Measurements from ENCODE around the gene NEDD4.
"Not testable (repeated sequence)": the region's sequence is repeated elsewhere in the genome, so short reads cannot be mapped to it uniquely, and the experiment has no call there.

DNA sequence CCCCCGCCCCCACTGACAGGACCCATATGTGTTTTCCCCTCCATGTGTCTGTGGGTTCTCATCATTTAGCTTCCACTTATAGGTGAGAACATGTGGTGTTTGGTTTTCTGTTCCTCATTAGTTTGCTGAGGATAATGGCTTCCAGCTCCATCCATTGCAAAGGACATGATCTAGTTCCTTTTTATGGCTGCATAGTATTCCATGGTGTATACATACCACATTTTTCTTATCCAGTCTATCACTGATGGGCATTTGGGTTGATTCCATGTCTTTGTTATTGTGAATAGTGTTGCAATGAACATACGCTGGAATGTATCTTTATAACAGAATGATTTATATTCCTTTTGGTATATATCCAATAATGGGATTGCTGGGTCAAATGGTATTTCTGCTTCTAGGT, 171.7 kb downstream of the NEDD4 start:
- TF ChIP-seq, protein P1, sequence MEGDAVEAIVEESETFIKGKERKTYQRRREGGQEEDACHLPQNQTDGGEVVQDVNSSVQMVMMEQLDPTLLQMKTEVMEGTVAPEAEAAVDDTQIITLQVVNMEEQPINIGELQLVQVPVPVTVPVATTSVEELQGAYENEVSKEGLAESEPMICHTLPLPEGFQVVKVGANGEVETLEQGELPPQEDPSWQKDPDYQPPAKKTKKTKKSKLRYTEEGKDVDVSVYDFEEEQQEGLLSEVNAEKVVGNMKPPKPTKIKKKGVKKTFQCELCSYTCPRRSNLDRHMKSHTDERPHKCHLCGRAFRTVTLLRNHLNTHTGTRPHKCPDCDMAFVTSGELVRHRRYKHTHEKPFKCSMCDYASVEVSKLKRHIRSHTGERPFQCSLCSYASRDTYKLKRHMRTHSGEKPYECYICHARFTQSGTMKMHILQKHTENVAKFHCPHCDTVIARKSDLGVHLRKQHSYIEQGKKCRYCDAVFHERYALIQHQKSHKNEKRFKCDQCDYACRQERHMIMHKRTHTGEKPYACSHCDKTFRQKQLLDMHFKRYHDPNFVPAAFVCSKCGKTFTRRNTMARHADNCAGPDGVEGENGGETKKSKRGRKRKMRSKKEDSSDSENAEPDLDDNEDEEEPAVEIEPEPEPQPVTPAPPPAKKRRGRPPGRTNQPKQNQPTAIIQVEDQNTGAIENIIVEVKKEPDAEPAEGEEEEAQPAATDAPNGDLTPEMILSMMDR (IDR thresholded peaks at IDR 0.05), result not testable (repeated sequence)
- TF ChIP-seq SMC3 (IDR thresholded peaks at IDR 0.05; ENCODE audit: low read depth, low read length); TCF12 (IDR thresholded peaks at IDR 0.05); JUND (IDR thresholded peaks at IDR 0.05); SIN3A (IDR thresholded peaks at IDR 0.05; ENCODE audit: borderline replicate concordance, low read depth, low read length); RAD21 (IDR thresholded peaks at IDR 0.05; ENCODE audit: low read length); GATA2 (CRISPR knock-in tag; IDR thresholded peaks at IDR 0.05); ELF1 (IDR thresholded peaks at IDR 0.05); GABPA (IDR thresholded peaks at IDR 0.05; ENCODE audit: low read depth); RXRA (IDR thresholded peaks at IDR 0.05; ENCODE audit: borderline replicate concordance, low read depth): not testable (repeated sequence)
- TF ChIP-seq, protein P2, sequence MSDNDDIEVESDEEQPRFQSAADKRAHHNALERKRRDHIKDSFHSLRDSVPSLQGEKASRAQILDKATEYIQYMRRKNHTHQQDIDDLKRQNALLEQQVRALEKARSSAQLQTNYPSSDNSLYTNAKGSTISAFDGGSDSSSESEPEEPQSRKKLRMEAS (IDR thresholded peaks at IDR 0.05; ENCODE audit: low read depth), result not testable (repeated sequence)
- TF ChIP-seq, protein P3, sequence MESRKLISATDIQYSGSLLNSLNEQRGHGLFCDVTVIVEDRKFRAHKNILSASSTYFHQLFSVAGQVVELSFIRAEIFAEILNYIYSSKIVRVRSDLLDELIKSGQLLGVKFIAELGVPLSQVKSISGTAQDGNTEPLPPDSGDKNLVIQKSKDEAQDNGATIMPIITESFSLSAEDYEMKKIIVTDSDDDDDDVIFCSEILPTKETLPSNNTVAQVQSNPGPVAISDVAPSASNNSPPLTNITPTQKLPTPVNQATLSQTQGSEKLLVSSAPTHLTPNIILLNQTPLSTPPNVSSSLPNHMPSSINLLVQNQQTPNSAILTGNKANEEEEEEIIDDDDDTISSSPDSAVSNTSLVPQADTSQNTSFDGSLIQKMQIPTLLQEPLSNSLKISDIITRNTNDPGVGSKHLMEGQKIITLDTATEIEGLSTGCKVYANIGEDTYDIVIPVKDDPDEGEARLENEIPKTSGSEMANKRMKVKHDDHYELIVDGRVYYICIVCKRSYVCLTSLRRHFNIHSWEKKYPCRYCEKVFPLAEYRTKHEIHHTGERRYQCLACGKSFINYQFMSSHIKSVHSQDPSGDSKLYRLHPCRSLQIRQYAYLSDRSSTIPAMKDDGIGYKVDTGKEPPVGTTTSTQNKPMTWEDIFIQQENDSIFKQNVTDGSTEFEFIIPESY (IDR thresholded peaks at IDR 0.05; ENCODE audit: borderline replicate concordance, low read depth), result not testable (repeated sequence)
- TF ChIP-seq, protein P4, sequence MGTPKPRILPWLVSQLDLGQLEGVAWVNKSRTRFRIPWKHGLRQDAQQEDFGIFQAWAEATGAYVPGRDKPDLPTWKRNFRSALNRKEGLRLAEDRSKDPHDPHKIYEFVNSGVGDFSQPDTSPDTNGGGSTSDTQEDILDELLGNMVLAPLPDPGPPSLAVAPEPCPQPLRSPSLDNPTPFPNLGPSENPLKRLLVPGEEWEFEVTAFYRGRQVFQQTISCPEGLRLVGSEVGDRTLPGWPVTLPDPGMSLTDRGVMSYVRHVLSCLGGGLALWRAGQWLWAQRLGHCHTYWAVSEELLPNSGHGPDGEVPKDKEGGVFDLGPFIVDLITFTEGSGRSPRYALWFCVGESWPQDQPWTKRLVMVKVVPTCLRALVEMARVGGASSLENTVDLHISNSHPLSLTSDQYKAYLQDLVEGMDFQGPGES (IDR thresholded peaks at IDR 0.05; ENCODE audit: low read depth, low read length), result not testable (repeated sequence)
- TF ChIP-seq, protein P5, sequence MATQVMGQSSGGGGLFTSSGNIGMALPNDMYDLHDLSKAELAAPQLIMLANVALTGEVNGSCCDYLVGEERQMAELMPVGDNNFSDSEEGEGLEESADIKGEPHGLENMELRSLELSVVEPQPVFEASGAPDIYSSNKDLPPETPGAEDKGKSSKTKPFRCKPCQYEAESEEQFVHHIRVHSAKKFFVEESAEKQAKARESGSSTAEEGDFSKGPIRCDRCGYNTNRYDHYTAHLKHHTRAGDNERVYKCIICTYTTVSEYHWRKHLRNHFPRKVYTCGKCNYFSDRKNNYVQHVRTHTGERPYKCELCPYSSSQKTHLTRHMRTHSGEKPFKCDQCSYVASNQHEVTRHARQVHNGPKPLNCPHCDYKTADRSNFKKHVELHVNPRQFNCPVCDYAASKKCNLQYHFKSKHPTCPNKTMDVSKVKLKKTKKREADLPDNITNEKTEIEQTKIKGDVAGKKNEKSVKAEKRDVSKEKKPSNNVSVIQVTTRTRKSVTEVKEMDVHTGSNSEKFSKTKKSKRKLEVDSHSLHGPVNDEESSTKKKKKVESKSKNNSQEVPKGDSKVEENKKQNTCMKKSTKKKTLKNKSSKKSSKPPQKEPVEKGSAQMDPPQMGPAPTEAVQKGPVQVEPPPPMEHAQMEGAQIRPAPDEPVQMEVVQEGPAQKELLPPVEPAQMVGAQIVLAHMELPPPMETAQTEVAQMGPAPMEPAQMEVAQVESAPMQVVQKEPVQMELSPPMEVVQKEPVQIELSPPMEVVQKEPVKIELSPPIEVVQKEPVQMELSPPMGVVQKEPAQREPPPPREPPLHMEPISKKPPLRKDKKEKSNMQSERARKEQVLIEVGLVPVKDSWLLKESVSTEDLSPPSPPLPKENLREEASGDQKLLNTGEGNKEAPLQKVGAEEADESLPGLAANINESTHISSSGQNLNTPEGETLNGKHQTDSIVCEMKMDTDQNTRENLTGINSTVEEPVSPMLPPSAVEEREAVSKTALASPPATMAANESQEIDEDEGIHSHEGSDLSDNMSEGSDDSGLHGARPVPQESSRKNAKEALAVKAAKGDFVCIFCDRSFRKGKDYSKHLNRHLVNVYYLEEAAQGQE (IDR thresholded peaks at IDR 0.05; ENCODE audit: low read depth, low read length), result not testable (repeated sequence)
